GM13977 (cell line): ENCODE results near the gene CPNE6.
A peak's percentile ranks its signal among the peaks of the same experiment; 100 is the strongest.

Experiments used
- DNase-seq: peaks from one replicate; pipeline ENCODE4 v3.0.0; 2012; ENCODE audit warnings: low spot score
- in situ Hi-C: fragments of 300-500 bp; cut with MboI; formaldehyde crosslinking; loops from one replicate; pipeline ENCODE4 v1.12.0; 2022; ENCODE audit warnings: low sequenced_read_pairs, low pct_unique_long_range_greater_than_20kb, mixed read lengths, inconsistent platforms; ENCODE audit not compliant: unreplicated experiment
- TF ChIP-seq, protein P1 (sequence below): IDR thresholded peaks from 2 replicates; pipeline ENCODE4 v1.5.1; 2012; ENCODE audit warnings: mild to moderate bottlenecking, control low read depth; ENCODE audit not compliant: insufficient read depth; ENCODE audit errors: extremely low read depth, missing control alignments

Gene CPNE6

GRCh38 chr14:24052656-24053547, 18.5 kb upstream of the CPNE6 start:
- peak; percentile 4 for DNase-seq
- TF ChIP-seq, protein P1, sequence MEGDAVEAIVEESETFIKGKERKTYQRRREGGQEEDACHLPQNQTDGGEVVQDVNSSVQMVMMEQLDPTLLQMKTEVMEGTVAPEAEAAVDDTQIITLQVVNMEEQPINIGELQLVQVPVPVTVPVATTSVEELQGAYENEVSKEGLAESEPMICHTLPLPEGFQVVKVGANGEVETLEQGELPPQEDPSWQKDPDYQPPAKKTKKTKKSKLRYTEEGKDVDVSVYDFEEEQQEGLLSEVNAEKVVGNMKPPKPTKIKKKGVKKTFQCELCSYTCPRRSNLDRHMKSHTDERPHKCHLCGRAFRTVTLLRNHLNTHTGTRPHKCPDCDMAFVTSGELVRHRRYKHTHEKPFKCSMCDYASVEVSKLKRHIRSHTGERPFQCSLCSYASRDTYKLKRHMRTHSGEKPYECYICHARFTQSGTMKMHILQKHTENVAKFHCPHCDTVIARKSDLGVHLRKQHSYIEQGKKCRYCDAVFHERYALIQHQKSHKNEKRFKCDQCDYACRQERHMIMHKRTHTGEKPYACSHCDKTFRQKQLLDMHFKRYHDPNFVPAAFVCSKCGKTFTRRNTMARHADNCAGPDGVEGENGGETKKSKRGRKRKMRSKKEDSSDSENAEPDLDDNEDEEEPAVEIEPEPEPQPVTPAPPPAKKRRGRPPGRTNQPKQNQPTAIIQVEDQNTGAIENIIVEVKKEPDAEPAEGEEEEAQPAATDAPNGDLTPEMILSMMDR = no peak
- in situ Hi-C loops = no loop called here

GRCh38 chr14:24053548-24054323, 17.6 kb upstream of the CPNE6 start:
- in situ Hi-C loops = no loop called here
- TF ChIP-seq, protein P1 = no peak
- no peak for DNase-seq

DNA sequence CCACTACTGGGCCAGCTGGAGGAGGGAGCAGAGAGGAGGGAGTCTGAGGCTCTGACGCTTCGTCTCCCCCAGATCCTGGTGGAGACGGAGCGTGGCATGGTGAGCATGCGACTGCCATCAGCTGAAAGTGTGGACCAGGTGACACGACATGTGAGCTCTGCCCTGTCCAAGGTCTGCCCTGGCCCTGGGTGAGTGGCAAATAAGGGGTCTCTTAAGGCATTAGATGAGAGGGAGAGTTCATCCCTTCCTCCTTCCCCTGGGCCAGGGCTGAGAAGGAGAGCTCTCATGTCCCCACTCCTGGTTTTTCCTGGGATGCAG, 17.1 kb upstream of the CPNE6 start:
- TF ChIP-seq, protein P1 = no peak
- in situ Hi-C loops = no loop called here
- DNase-seq = no peak

GRCh38 chr14:24054646-24055045, 16.7 kb upstream of the CPNE6 start:
- in situ Hi-C loops = no loop called here
- TF ChIP-seq, protein P1 = no peak
- no peak for DNase-seq

DNA sequence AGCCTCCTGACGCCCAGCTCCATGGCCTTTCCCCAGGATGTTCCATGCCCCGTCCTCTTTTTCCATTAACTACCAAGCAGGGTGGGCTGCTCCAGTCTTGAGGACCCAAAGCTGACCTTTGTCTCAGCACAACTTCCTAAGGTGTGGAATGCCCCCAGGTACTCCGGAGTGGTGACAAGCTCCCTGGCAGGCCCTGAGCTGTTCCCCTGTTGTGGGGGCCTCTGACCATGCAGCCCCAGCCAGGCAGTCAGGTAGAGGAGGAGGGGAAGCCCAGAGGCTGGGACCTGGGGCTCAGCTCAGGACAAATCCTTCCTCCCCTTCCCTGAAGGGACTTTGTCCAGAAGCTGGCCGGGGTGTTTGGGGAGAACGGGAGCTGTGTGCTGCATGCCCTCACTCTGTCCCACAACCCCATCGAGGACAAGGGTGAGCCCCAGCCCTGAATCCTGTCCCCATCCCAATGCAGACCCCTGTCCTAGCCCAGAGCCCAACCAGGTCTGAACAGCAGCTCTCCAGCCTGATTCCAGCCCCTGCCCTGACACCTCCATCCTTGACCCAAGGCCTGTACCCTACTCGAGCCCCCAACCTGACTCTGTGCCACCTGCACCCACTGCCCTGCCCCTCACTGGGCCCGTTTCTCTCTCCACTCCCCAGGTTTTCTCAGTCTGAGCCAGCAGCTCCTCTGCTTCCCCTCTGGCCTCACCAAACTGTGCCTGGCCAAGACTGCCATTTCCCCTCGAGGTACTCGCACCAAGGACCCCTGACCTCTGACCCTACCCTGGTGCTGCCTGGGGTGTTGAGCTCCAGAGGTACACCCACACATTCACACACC, 15.2 kb upstream of the CPNE6 start:
- in situ Hi-C loops = no loop called here
- TF ChIP-seq, protein P1 = no peak
- DNase-seq = no peak

DNA sequence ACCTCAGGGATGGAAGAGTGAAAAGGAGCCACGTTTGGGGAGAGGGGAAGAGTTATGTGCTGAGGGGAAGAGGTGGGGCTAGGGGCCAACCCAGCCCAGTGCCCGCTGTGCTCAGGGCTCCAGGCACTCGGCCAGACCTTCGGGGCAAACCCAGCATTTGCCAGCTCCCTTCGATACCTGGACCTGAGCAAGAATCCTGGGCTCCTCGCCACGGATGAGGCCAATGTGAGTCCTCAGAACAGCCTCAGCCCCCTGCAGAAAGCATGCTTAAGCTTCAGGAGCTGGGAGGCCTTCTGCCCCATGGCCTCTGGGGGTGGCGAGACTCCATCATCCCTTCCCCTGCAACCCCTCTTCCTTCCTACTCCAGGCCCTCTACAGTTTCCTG, 14.6 kb upstream of the CPNE6 start:
- DNase-seq = no peak
- TF ChIP-seq, protein P1 = no peak
- in situ Hi-C loops = no loop called here
